Stimulated activated CD4-positive, alpha-beta T cell treated with anti-CD3 and anti-CD28 coated beads, Interleukin-4, amount 100 ng/mL, for 24 hours (primary cell): ENCODE data around the gene EIF2S1.
"Not testable (repeated sequence)": the region's sequence is repeated elsewhere in the genome, so short reads cannot be mapped to it uniquely, and the experiment has no call there.

Experiments used
- DNase-seq: peaks from one replicate; pipeline ENCODE4 v3.0.0-alpha.2; 2020

The EIF2S1 gene

DNA sequence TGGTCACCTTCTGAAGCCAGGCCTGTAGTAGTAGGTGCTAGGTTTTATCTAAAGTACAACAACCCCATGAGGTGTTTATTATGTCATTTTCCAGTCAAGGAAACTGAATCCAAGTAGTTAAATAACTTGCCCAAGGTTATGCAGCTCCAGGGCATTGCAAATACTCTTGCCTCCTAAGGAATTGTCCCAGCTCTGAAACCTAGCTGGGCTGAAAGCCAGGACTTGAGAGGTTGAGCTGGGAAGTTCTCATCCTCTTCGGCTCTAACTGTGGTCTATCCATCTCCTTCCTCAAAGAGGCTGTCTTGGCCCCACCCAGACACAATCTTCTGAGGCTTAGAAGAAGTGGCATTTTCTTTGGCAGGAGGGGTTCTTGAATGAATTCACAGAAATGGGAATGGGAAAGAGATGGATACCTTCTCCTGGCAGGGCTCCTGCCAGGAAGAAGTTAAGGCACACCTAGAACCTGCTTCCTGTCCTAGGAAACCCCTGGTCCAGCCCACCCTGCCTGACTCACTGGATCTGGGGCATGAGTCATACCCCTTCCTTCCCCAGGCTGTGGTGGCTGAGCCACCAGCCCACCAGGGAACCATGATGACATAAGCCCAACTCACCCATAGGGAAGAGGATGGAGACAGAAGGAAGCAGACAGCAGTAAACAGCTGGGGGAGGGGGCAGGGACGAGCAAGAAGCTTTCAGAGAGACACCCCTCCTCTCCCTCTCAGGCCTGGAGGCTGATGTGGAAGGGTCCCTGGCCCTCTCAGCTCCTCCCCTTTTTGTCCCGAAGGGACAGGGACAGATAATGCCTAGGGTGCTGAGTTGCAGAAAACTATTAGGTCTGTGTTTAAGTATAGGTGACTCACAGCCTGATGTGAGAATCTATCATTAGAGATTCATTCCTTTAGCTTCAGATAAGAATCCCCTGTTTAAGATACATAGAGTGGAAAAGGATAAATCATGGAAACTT lies 54.0 kb downstream of the EIF2S1 start:
- DNase-seq, result peak; percentile 50

DNA sequence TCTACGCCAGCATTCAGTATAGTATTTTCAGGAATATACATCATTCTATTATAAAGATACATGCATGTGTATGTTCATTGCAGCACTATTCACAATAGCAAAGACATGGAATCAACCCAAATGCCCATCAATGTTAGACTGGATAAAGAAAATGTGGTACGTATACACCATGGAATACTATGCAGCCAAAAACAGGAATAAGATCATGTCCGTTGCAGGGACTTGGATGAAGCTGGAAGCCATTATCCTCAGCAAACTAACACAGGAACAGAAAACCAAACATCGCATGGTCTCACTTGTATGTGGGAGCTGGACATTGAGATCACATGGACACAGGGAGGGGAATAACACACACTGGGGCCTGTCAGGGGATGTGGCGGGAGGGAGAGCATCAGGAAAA lies 55.5 kb downstream of the EIF2S1 start:
- DNase-seq, result not testable (repeated sequence)

DNA sequence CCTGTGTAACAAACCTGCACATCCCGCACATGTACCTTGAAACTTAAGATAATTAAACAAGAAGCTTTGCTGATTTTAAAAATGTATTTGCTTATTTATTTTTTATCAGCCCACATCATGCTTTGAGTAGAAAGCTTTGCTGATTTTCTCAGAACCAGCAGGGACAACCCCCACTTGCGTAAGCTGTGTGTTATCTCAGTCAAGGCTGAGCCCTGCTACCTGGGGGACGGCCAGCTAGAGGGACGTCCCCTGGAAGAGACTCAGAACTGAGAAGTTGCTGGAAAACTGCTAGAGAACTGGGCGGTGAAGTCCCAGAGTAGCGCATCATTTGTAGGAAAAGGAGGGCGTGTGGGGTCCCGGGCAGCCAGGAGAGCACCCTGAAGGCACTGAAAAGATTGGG lies 56.0 kb downstream of the EIF2S1 start:
- no peak for DNase-seq

DNA sequence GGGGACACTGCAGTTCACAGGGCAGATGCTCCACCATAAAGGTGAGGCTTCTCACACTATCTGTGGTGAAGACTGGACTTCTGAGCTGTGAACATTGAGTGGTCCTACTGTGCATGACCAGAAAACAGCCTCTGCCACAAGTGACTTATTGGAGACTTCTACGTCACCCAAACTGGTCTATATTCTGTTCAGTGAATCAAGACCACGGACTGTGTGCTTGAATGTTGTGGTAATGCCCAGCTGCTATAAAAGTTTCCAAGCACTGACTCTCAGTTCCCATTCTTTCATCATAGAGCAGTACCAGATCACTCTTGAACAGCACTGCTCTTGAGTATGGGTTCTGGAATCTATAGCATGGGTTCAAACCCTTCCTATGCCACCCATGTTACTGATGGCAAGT lies 56.7 kb downstream of the EIF2S1 start:
- no peak for DNase-seq

DNA sequence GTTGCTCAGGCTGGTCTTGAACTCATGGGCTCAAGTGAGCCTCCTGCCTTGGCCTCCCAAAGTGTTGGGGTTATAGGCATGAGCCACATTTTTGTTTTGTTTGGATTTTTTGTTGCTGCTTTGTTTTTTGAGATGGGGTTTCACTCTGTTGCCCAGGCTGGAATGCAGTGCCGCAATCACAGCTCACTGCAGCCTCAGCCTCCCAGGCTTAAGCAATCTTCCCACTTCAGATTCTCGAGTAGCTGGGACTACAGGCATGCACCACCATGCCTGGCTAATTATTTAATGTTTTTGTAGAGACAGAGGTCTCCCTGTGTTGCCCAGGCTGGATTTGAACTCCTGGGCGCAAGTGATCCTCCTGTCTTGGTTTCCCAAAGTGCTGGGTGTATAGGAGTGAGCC lies 57.5 kb downstream of the EIF2S1 start:
- DNase-seq, result no peak

DNA sequence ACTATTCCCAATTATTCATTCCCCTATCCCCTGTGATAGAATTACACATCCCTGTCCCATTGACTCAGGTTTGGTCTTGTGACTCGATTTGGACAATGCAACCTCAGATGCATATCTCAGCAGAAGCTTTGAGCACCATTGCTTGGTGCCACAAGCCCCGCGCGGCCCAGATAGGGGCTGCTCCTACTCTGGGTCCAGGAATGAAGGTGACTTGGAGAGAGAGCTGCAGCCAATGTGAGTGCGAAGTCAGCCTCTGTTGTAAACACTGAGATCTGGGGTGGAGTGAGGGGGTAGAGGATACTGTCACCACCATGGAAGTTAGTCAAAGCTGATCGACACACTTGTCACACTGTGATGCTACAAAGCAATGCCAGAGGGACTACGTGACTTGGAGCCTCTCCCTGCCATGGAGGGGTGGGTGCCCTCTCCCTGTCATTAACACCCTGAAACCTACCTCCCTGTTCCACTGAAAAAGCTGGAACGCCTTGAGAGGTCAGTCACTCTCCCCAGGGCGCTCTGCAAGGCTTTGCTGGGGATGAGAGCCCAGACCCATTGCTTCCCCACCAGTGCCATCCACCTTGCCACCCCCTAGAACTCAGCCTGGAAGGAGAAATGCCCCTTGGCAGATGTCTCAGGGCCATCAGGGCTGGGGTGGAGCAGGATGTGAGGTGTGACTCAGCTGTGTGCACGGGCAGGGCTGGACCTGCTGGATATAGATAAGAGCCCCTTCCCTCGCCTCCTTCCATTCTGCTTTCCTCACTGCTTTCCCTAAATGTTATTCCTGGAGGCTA lies 58.5 kb downstream of the EIF2S1 start:
- no peak for DNase-seq

DNA sequence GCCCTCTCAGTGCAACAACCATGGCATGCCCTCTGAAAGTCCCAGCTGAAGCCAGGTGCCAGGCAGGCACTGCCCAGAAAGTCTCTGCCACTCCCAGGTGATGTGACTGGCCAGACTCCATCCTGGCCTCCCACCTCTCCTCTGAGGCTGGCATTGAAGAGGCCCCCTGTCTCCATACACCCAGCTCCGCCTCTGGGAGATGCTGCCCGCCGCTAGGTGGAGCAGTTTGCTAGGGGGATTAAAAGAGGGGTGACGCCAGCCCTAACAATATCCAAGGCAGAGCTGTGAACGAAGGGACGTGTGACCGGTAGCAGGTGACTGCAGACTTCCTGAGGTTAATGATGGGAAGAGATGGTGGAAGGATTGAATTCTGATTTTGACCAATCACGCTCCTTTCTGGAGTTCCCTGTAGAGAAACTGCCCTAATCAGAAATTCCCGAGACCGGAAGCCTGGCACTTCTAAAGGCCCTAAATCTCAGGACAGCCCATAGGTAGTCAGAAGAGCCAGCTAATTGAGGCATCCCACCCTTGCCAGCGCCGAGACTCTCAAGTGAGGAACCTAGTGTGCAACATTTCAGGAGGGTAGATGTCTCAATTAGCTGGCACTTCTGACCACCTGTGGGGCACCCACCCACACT lies 60.1 kb downstream of the EIF2S1 start:
- peak; percentile 29 for DNase-seq

DNA sequence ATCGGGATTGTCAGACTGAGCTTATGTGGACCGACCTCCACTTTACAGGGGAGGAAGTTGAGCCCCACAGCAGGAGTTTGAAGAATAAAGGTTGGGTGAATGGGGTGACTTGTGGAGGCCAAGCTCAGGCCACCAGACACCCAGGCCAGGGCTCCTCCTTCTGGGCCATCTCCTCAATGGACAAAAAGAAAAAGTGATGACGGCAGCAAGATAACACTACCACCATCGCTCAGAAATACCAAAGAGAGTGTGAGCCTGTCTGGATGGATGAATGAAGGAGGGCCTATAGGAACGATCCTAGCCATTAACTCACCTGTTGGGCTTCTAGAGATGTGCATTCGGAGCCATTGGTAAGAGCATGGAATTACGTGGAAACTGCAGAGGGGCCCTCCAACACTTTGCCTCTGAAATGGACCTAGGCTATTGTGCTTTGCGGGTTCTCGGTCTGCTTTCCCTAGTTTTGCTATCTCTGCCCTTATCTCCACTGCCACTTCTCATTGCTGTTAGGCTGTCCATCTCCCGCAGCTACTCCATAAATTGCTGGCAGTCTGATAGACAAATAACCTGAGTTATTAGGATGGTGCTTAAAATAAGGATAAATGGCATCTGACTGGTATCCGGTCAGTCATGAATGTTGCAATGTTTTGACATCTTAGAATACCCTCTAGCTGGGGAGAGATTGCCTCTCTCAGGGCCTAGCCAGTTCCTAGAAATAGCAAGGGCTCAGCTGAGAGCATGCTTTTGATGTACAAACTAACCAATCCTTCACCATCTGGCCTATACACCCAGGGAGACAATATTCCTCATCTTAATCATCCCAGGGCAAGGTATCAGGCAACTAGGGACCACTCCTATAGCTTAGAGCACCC lies 61.5 kb downstream of the EIF2S1 start:
- DNase-seq, result no peak

DNA sequence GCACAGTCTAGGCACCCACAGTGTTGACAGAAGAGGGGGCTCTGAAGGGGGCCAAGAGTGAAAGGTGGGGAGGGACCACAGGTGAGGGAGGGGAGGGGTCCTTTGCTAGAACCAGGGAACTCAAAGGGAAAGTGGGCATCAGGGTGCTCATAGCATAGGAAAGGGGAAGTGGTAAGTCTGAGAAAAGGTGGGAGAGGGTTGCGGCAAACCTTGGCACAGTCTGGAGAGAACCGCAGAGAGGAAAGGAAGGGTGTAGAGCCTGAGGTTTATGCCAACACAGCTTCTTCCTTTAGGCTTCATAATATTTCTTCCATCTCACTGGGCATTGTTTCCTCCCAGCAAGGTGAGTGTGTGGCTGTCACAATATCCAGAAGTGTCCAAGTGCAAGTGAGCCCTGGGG lies 63.3 kb downstream of the EIF2S1 start:
- no peak for DNase-seq

DNA sequence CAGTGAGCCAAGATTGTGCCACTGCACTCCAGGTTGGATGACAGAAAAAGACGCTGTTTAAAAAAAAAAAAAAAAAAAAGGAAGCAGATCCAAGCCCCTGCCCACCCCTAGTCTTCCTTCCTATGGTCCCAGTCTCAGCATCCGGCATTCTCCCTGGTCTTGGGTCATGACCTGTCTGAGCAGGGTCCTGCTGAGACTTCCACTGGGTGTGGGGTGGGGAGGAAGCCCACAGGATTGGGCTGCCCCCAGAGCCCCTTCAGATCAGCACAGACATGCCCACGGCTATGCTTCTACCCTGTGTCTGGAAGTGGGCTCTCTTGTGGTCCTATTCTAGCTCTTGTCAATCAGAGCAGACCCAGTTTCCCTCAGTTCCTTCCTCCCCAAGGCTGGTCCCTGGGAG lies 64.4 kb downstream of the EIF2S1 start:
- no peak for DNase-seq

DNA sequence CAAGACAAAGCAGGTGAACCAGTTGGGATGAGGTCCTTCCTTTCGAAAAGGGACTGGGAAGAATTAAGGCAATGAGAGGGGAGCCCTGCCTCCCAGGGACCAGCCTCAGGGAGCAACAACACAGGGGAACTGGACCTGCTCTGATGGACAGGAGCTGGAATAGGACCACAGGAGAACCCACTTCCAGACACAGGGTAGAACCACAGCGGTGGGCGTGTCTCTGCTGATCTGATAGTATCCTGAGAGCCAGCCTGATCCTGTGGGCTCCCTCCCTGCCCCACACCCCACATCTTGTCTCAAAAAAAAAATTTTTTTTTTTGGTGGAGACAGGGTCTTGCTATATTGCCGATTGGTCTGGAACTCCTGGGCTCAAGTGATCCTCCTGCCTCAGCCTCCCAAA lies 65.5 kb downstream of the EIF2S1 start:
- DNase-seq, result no peak

DNA sequence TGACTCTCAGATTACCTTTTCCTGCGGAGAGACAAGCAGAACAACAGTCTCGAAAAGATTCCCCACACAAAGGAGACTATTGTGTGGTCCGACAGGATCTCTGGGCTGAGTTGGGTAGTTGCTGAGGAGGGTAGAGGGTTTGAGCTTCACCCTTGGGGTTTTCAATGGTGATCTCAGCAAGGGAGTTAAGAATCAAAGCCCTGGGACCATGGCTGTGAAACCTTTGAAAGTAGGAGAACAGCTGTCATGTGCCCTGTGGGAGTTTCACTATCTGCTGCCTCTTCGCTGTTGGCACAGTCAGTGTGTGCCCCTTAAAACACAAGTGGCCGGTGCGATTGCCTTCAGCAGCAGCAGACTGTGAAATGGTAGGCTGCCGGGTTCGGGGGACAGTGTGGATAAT lies 66.0 kb downstream of the EIF2S1 start:
- no peak for DNase-seq

DNA sequence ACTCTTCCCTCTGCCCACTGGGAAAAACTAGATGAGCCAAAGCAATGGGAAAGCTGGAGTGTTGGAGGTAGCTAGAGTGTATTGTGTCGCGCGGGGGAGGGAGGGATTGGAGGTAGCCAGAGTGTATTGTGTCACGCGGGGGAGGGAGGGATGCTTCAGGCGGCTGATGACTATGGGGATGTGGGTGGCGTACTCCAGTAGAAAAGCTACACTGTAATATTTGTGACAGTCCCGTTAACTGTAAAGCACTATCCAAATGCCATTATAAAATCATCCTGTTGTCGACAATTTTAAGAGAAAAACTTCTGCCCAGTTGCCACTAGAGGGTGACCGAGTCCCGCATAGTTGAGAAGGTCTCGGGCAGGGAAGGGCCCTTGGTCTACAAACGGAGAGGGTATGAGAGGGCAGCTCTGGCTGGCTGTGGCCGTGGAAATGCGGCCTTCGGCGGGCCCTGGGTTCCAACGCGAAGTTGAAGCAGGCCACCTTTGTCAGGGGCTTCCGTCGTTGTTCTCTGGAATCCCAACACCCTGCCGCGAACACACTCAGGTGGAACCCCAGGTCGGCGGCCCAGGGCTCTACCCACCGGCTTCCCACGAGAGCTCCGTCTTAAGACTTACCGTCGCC lies 67.0 kb downstream of the EIF2S1 start:
- DNase-seq, result peak; percentile 75

DNA sequence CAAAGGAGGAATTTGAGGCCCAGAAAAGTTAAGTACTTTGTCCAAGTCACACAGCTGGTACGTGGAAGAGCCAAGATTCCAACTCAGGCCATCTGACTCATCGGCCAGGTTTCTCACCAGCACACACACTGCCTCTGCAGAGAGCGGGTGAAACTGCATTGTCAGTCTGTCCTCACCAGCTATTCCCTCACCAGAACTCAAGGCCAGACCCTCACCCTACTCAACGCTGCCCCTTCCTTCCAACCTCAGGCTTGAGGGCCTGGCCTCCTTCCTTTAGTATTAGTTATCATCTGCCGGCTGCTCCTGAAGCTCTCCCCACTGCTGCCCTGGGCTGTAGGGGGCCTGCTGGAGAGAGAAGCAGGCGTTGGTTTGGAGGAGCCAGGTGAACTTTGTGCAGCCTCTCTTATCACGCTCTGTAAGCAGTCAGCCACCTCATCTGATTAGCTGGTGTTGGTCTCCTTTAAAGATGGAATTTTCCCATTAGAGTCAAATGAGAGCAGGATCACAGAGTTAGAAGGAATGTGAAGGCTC lies 68.4 kb downstream of the EIF2S1 start:
- DNase-seq, result no peak

DNA sequence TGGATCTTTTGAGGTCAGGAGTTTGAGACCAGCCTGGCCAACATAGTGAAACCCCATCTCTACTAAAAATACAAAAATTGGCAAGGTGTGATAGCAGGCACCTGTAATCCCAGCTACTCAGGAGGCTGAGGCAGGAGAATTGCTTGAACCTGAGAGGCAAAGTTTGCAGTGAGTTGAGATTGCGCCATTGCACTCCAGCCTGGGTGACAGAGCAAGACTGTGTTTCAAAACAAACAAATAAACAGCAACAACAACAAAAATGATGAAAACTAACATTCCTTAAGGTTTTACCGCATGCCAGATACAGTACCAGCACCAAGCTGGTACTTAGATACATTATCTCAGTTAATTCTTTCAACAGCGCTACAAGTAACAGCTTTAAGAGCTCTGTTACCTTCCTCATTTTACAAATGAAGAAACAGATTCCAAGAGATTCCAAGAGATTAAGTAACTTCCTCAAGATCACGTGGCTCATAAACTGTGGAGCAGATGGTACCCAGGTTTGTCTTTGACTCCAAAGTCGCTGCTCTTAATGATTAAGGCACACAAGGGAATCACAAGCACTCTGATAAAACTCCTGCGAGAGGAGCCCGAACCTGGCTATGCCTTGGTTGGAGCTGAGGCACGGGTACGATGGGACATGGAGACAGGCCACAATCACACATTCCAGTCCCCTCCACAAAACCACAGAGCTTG lies 69.5 kb downstream of the EIF2S1 start:
- no peak for DNase-seq

DNA sequence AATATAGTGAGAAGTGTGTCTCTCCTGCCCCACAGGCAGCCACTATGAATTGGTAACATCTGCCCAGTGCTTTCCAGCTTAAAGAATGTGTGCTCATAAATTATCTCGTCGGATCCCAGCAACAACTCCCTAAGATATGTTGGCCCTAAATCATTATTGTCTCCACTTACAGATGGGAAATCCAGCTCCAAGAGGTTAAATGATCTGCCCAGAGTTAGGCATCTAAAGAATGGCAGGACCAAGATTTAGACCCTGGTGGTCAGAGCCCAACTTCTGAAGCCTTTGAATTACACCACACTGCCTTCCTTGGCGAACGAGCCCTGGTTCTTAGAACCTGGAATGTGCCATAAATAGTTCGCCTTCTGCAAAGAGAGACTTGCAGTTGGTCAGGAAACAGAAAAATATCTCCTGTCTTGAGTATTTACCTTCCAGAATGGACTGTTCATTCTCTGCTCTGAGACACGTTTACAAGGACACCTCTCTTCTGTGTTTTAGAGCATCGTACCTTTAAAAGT lies 72.0 kb downstream of the EIF2S1 start:
- no peak for DNase-seq

DNA sequence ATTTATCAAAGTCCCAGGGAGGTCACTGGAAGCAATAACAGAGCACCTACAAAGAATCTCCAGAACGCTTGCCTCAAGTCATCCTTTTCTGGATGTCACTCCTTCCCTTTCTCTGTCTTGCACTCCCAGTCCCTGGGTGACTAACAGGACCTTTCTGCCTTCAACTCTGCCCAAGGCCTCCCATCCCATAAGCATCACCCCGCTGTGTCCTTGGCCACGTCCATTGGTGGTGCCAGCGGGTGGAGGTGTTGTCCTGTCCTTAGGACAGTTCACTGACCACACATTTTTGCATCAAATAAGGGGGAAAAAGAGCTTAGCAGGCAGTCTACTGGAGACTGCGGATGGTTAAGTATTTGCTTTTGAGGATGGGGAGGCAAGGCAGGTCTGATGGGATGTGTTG lies 75.5 kb downstream of the EIF2S1 start:
- DNase-seq, result no peak
